Activated naive CD4-positive, alpha-beta T cell treated with anti-CD3 and anti-CD28 coated beads, Interleukin-2, amount 50 U/mL, for 24 hours (primary cell): ENCODE results near the gene MAN1B1.
A peak's percentile ranks its signal among the peaks of the same experiment; 100 is the strongest.

Source experiments
- H3K27ac Mint-ChIP-seq: one replicate; pipeline ENCODE4 v1.8.0; 2021; ENCODE audit warnings: mild to moderate bottlenecking, mixed read lengths
- H3K27me3 Mint-ChIP-seq: one replicate; pipeline ENCODE4 v1.8.0; 2021; ENCODE audit warnings: mixed read lengths
- H3K36me3 Mint-ChIP-seq: one replicate; pipeline ENCODE4 v1.8.0; 2021; ENCODE audit warnings: mixed read lengths
- H3K4me1 Mint-ChIP-seq: one replicate; pipeline ENCODE4 v1.8.0; 2021; ENCODE audit warnings: mixed read lengths
- H3K4me3 Mint-ChIP-seq: one replicate; pipeline ENCODE4 v1.8.0; 2021; ENCODE audit warnings: mild to moderate bottlenecking, mixed read lengths
- H3K9me3 Mint-ChIP-seq: one replicate; pipeline ENCODE4 v1.8.0; 2021; ENCODE audit warnings: mixed read lengths

Gene MAN1B1

GRCh38 chr9:137147793-137148160, 61.0 kb downstream of the MAN1B1 start:
- no peaks in the 10 kb centered on the region for H3K36me3 Mint-ChIP-seq
- H3K27ac Mint-ChIP-seq = no peak overlapping the region

DNA sequence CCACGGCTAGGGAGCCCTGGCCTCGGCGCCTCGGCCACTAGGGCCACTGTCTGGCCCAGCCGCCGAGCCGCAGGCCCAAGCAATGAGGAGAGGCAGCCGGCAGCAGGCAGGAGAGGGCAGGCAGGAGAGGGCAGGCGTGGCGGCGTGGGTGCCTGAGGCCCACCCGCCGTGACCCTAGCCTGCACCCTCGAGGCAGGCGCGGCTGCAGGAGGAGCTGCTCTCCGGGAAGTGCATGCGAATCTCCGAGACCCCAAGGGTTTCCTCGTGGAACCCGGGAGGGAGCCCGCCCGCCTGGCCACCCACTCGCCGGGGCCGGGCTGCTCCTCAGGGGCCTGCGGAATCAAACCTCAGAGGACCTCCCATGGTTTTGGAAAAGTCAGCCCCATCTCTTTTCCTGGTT, 61.5 kb downstream of the MAN1B1 start:
- no peaks in the 10 kb centered on the region for H3K4me1 Mint-ChIP-seq
- H3K4me3 Mint-ChIP-seq = no peak overlapping the region
- no peak overlapping the region for H3K27ac Mint-ChIP-seq
- no peaks in the 10 kb centered on the region for H3K36me3 Mint-ChIP-seq
- H3K27me3 Mint-ChIP-seq = peaks cover 10% of the 10 kb centered on the region
- no peaks in the 10 kb centered on the region for H3K9me3 Mint-ChIP-seq

More at GRCh38 chr9:137147793-137148160, 61.0 kb downstream of the MAN1B1 start:
- H3K27me3 Mint-ChIP-seq = peaks cover 10% of the 10 kb centered on the region
- no peaks in the 10 kb centered on the region for H3K9me3 Mint-ChIP-seq
- H3K4me1 Mint-ChIP-seq = no peaks in the 10 kb centered on the region
- H3K4me3 Mint-ChIP-seq = no peak overlapping the region

DNA sequence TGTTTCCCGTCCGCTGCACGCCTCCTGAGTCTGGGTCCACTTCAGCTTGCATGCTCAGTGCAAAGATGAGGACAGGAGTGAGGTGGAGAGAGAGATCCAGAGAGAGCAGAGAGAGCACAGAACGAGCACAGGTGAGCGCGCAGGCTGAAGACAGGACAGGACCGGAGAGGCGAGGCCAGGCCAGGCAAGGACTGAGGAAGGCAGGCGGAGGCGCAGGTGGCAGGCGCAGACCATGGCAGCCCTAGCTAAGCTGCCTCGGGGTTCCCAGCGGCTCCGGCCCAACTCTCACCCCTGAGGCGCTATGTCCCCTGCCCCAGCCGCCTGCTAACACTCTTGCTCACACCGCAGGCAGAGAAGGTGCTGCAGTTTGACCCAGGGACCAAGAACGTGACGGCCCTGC, 61.9 kb downstream of the MAN1B1 start:
- H3K27me3 Mint-ChIP-seq = peaks cover 8% of the 10 kb centered on the region
- H3K4me3 Mint-ChIP-seq = no peak overlapping the region
- H3K27ac Mint-ChIP-seq = no peak overlapping the region
- H3K36me3 Mint-ChIP-seq = no peaks in the 10 kb centered on the region
- H3K9me3 Mint-ChIP-seq = no peaks in the 10 kb centered on the region
- no peaks in the 10 kb centered on the region for H3K4me1 Mint-ChIP-seq

- Mint-ChIP-seq H3K36me3 (no peaks in the 10 kb centered on the region), H3K27me3 (peaks cover 3% of the 10 kb centered on the region), H3K4me1 (no peaks in the 10 kb centered on the region), H3K4me3 (no peak overlapping the region), H3K9me3 (no peaks in the 10 kb centered on the region), H3K27ac (no peak overlapping the region)
Observed at GRCh38 chr9:137149363-137149762, 62.6 kb downstream of the MAN1B1 start.

- H3K9me3 Mint-ChIP-seq = no peaks in the 10 kb centered on the region
- no peaks in the 10 kb centered on the region for H3K4me1 Mint-ChIP-seq
- H3K27me3 Mint-ChIP-seq = peaks cover 7% of the 10 kb centered on the region
- no peaks in the 10 kb centered on the region for H3K36me3 Mint-ChIP-seq
- H3K4me3 Mint-ChIP-seq = no peak overlapping the region
- no peak overlapping the region for H3K27ac Mint-ChIP-seq
Observed at GRCh38 chr9:137149942-137150616, 63.3 kb downstream of the MAN1B1 start.

- Mint-ChIP-seq H3K9me3 (no peaks in the 10 kb centered on the region), H3K4me1 (no peaks in the 10 kb centered on the region), H3K4me3 (no peak overlapping the region), H3K36me3 (no peaks in the 10 kb centered on the region), H3K27me3 (peaks cover 9% of the 10 kb centered on the region), H3K27ac (no peak overlapping the region)
Observed at GRCh38 chr9:137150617-137151457, 64.1 kb downstream of the MAN1B1 start.

GRCh38 chr9:137152844-137153405, 66.1 kb downstream of the MAN1B1 start:
- H3K27me3 Mint-ChIP-seq = peaks cover 12% of the 10 kb centered on the region
- H3K4me3 Mint-ChIP-seq = no peak overlapping the region
- no peaks in the 10 kb centered on the region for H3K36me3 Mint-ChIP-seq
- peaks cover under 1% of the 10 kb centered on the region for H3K4me1 Mint-ChIP-seq
- no peak overlapping the region for H3K27ac Mint-ChIP-seq
- H3K9me3 Mint-ChIP-seq = no peaks in the 10 kb centered on the region

GRCh38 chr9:137156567-137157375, 70.0 kb downstream of the MAN1B1 start:
- Mint-ChIP-seq H3K4me3 (peak overlapping the region; percentile 37), H3K36me3 (no peaks in the 10 kb centered on the region), H3K27ac (no peak overlapping the region), H3K9me3 (no peaks in the 10 kb centered on the region), H3K4me1 (peaks cover 12% of the 10 kb centered on the region), H3K27me3 (peaks cover 27% of the 10 kb centered on the region)

DNA sequence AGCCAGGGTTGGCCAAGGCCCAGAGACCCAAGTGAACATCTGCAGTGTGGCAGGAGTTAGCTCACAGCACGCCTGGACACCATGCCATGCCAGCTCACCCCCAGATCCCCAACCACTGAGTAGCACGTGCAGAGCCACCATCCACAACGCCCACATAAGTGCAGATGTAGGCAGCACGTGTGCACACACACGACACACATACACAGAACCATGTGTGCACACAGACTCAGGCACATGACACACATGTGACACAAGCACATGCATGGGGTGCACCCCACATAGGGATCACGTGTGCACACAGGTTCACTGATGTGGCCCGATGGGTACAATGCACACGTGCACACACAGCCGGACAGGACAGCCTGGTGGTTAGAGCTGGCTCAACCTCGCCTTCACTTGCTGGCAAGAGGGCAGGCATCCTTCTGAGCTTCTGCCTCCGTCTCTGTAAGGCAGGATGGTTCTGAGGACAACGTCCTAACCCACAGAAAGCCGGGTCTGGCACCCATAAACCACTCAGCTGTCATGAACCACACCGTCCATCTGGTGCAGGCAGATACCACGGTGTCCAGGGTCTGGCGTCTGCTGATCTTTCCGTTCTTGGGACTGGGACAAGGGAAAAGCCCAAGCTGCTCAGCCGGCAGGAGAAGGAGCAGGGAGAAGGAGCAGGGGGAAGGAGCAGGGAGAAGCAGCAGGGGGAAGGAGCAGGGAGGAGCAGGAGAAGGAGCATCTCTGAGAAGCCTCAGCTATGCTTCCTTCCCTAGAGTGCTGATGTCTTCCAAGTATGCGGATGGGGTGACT, 71.0 kb downstream of the MAN1B1 start:
- Mint-ChIP-seq H3K27ac (no peak overlapping the region), H3K4me3 (no peak overlapping the region), H3K36me3 (no peaks in the 10 kb centered on the region), H3K9me3 (no peaks in the 10 kb centered on the region), H3K27me3 (peaks cover 29% of the 10 kb centered on the region), H3K4me1 (peaks cover 12% of the 10 kb centered on the region)

GRCh38 chr9:137158625-137159024, 71.8 kb downstream of the MAN1B1 start:
- Mint-ChIP-seq H3K9me3 (no peaks in the 10 kb centered on the region), H3K4me1 (peaks cover 14% of the 10 kb centered on the region), H3K36me3 (no peaks in the 10 kb centered on the region), H3K27ac (no peak overlapping the region), H3K27me3 (peaks cover 32% of the 10 kb centered on the region), H3K4me3 (no peak overlapping the region)
